Panc1 (cell line): ENCODE results near the gene DCLK2. TPM values are rescaled to one million over a fixed set of nuclear protein-coding genes. Genes with fewer than 3 reads are reported as not detected.
A peak's percentile ranks its signal among the peaks of the same experiment; 100 is the strongest.

Experiments
- ATAC-seq: fragments of 200-7000 bp; cut with Tn5 transposase; 2 replicates; pipeline ENCODE4 v1.9.1; 2020; ENCODE audit warnings: mild to moderate bottlenecking, moderate library complexity
- BruUV-seq: library from RNA; stranded (reverse); fragments of 400-500 nt; replicated peaks from 2 replicates; lab custom pipeline; 2021; lab: Mats Ljungman, UMichigan
- CTCF ChIA-PET: fragments of 300-600 bp; sonication (Branson Sonifier 250); formaldehyde crosslinking; loops from one replicate; lab custom pipeline; 2022; ENCODE audit warnings: antibody characterized with exemption; lab: Charles Lee
- POLR2A ChIA-PET: fragments of 300-600 bp; sonication (Branson Sonifier 250); formaldehyde crosslinking; loops from one replicate; lab custom pipeline; 2022; ENCODE audit warnings: antibody characterized with exemption; lab: Charles Lee
- DNase-seq: peaks from one replicate; pipeline ENCODE4 v3.0.0-alpha.2; 2010; ENCODE audit warnings: low read depth, low spot score
- H3K27ac ChIP-seq: 2 replicates; pipeline ENCODE4 v1.5.1; 2011; ENCODE audit warnings: mild to moderate bottlenecking, low read length, inconsistent platforms
- H3K27me3 ChIP-seq: fragments of 200-500 bp; sonication (Bioruptor generic); 2 replicates; pipeline ENCODE4 v1.6.0; 2014; ENCODE audit warnings: low read length, inconsistent platforms; ENCODE audit not compliant: control insufficient read depth, insufficient read depth
- H3K36me3 ChIP-seq: fragments of 200-500 bp; sonication (Bioruptor generic); 2 replicates; pipeline ENCODE4 v1.5.1; 2014; ENCODE audit warnings: inconsistent platforms, mild to moderate bottlenecking, low read length, moderate library complexity; ENCODE audit not compliant: control insufficient read depth, insufficient read depth
- H3K4me1 ChIP-seq: 2 replicates; pipeline ENCODE4 v1.5.1; 2011; ENCODE audit warnings: inconsistent platforms, mild to moderate bottlenecking, low read length, moderate library complexity; ENCODE audit not compliant: control insufficient read depth, insufficient read depth
- H3K4me3 ChIP-seq, 2 experiments: 2 replicates each; pipeline ENCODE4 v1.5.1; 2011 to 2012; ENCODE audit warnings: low read depth in 2 of 2, low read length in 2 of 2, mild to moderate bottlenecking in 2 of 2, inconsistent platforms in 1 of 2, moderate library complexity in 1 of 2
- H3K9me3 ChIP-seq: fragments of 200-500 bp; sonication (Bioruptor generic); 2 replicates; pipeline ENCODE4 v1.5.1; 2014; ENCODE audit warnings: low read depth, mild to moderate bottlenecking, inconsistent platforms, low read length, moderate library complexity; ENCODE audit not compliant: control insufficient read depth, insufficient read depth
- CTCF ChIP-seq: fragments of 450-650 bp; IDR thresholded peaks from 2 replicates; pipeline ENCODE4 v1.5.1; 2017; ENCODE audit warnings: mild to moderate bottlenecking
- POLR2AphosphoS5 ChIP-seq: IDR thresholded peaks from 2 replicates; pipeline ENCODE4 v1.6.1; 2012; ENCODE audit warnings: mild to moderate bottlenecking, low read depth, low read length, moderate library complexity
- REST ChIP-seq, 2 experiments: IDR thresholded peaks; 2 replicates each; pipeline ENCODE4 v1.6.1; 2011 to 2012; ENCODE audit warnings: low read depth in 2 of 2, control low read depth in 1 of 2, low read length in 1 of 2, mild to moderate bottlenecking in 1 of 2, moderate library complexity in 1 of 2; ENCODE audit not compliant: insufficient read depth in 1 of 2
- SIN3A ChIP-seq: IDR thresholded peaks from 2 replicates; pipeline ENCODE4 v1.6.1; 2012; ENCODE audit warnings: low read depth, mild to moderate bottlenecking, low read length, moderate library complexity, borderline replicate concordance; ENCODE audit not compliant: insufficient read depth
- TCF7L2 ChIP-seq: IDR thresholded peaks from 2 replicates; pipeline ENCODE4 v1.6.1; 2011; ENCODE audit warnings: mild to moderate bottlenecking, low read depth, low read length, inconsistent platforms
- in situ Hi-C: cut with HindIII; loops from 2 replicates; pipeline ENCODE4 v1.10.0; 2016; ENCODE audit warnings: low sequenced_read_pairs, low pct_unique_long_range_greater_than_20kb
- intact Hi-C: fragments of 100-400 bp; cut with micrococcal nuclease; formaldehyde crosslinking; loops from one replicate; pipeline ENCODE4 v1.10.0; 2022; ENCODE audit not compliant: unreplicated experiment
- total RNA-seq: library from RNA; stranded (reverse); gene quantifications from one replicate; pipeline ENCODE4 v1.2.1, GENCODE V29; 2021; ENCODE audit not compliant: unreplicated experiment

Gene DCLK2
- total RNA-seq, 1 experiment from 2014 or later: 9.5 TPM

GRCh38 chr4:150244600-150244999 is 166.4 kb downstream of the DCLK2 start:
- intact Hi-C loops (loop anchor here (5.0 kb wide), 1 partner anchor 232 kb away; no protein-coding TSS in a partner anchor), in situ Hi-C loops (no loop called here)
- no peaks in the 10 kb centered on the region for H3K27me3 ChIP-seq
- H3K4me1 ChIP-seq: peaks cover 16% of the 10 kb centered on the region
- TF ChIP-seq POLR2AphosphoS5: no peak; the same call in 1 of the 2 replicates
- TF ChIP-seq SIN3A: no peak
- no peak overlapping the region for H3K4me3 ChIP-seq
- CTCF ChIA-PET: no interaction called here
- ATAC-seq (peak; percentile 60), DNase-seq (no peak)
- no TSS peak for BruUV-seq
- POLR2A ChIA-PET: no interaction called here
- no peaks in the 10 kb centered on the region for H3K9me3 ChIP-seq
- H3K27ac ChIP-seq: peak overlapping the region; percentile 78
- H3K36me3 ChIP-seq: no peaks in the 10 kb centered on the region

- in situ Hi-C loops (no loop called here), intact Hi-C loops (no loop called here)
- Histone ChIP-seq H3K27ac (peak overlapping the region; percentile 44; the same call in 1 of the 2 replicates), H3K4me3 (no peak overlapping the region), H3K36me3 (no peaks in the 10 kb centered on the region), H3K4me1 (peaks cover 13% of the 10 kb centered on the region), H3K27me3 (no peaks in the 10 kb centered on the region), H3K9me3 (no peaks in the 10 kb centered on the region)
- DNase-seq (no peak), ATAC-seq (no peak)
- no TSS peak for BruUV-seq
- ChIA-PET POLR2A (no interaction called here), CTCF (no interaction called here)
- TF ChIP-seq SIN3A (no peak), TCF7L2 (no peak), POLR2AphosphoS5 (no peak), CTCF (no peak), REST (IDR thresholded peaks at IDR 0.05; ENCODE audit: insufficient read depth in 1 of 2, low read depth in 2 of 2, low read length in 1 of 2) (no peak)
These were observed 168.9 kb downstream of the DCLK2 start for GRCh38 chr4:150247184-150247583.

- in situ Hi-C loops: no loop called here
- CTCF ChIA-PET: no interaction called here
- POLR2A ChIA-PET: no interaction called here
These were observed 169.9 kb downstream of the DCLK2 start for GRCh38 chr4:150248181-150248580.

More at GRCh38 chr4:150248181-150248580, 169.9 kb downstream of the DCLK2 start:
- Histone ChIP-seq H3K36me3 (no peaks in the 10 kb centered on the region), H3K27me3 (no peaks in the 10 kb centered on the region), H3K4me1 (peaks cover 13% of the 10 kb centered on the region), H3K27ac (0 out of 2 replicates have a peak overlapping the region, but pooled peaks have one; percentile 44), H3K4me3 (no peak overlapping the region), H3K9me3 (no peaks in the 10 kb centered on the region)
- DNase-seq (no peak), ATAC-seq (peak; percentile 49; the same call in 1 of the 2 replicates)
- TF ChIP-seq SIN3A: no peak
- TF ChIP-seq REST (IDR thresholded peaks at IDR 0.05; ENCODE audit: insufficient read depth in 1 of 2, low read depth in 2 of 2, low read length in 1 of 2): no peak
- no peak for TF ChIP-seq POLR2AphosphoS5
- TF ChIP-seq CTCF: no peak
- no peak for TF ChIP-seq TCF7L2
- BruUV-seq: no TSS peak
- intact Hi-C loops: no loop called here
